Right kidney (tissue), 1 donor: ENCODE data around the gene ISG15.
"Not testable (repeated sequence)": the region's sequence is repeated elsewhere in the genome, so short reads cannot be mapped to it uniquely, and the experiment has no call there.

Experiments
- DNase-seq: peaks from one replicate; pipeline ENCODE4 v3.0.0-alpha.2; 2016

The ISG15 gene

DNA sequence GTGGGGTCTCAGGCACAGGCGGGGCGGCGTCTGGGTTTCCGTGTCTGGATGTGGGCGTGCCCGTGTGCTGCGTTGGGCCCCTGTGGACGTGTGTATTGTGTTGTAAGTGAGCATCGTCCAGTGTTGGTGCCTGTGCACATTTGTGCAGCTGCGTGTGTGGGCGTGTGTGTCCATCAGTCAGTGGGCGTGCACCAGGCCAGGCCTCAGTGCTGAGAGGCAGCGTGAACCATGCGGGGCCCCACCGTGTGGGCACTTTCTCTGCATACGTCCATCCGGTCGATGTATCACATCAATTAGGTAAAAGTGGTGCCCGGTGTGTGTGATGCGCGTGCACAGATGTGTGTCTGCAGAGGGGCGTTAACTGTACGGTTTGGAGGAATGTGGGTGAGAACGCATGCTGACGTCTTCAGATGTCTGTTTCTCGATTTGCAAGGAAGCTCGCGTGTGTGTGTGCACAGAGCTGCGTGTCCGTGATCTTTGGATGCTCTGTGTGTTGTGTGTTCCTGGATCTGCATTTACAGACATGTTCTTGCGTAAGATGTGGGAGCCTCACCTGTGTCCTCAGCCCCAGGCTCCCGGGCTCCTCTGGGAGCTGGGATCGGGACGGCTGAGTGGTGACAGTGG, 31.3 kb downstream of the ISG15 start:
- DNase-seq = no peak

DNA sequence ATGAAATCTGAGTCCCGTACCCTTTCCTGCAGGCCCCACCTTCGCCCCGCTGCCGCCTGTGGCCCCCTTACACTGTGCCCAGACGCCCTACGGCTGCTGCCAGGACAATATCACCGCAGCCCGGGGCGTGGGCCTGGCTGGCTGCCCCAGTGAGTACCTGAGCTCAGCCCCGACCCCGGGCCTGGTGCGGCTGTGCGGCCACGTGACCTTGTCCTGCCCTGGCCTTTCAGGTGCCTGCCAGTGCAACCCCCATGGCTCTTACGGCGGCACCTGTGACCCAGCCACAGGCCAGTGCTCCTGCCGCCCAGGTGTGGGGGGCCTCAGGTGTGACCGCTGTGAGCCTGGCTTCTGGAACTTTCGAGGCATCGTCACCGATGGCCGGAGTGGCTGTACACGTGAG, 31.8 kb downstream of the ISG15 start:
- DNase-seq = no peak

DNA sequence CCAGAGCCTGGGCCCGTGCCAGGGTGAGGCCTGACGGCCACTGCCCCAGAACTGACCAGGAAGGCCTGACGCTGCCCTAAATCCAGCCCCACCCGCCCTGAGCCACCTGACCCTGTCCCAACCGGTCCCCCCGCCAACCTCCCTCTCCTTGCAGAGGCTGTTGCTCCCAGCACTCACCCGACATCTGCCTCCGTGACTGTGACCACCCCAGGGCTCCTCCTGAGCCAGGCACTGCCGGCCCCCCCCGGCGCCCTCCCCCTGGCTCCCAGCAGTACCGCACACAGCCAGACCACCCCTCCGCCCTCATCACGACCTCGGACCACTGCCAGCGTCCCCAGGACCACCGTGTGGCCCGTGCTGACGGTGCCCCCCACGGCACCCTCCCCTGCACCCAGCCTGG, 32.9 kb downstream of the ISG15 start:
- no peak for DNase-seq

DNA sequence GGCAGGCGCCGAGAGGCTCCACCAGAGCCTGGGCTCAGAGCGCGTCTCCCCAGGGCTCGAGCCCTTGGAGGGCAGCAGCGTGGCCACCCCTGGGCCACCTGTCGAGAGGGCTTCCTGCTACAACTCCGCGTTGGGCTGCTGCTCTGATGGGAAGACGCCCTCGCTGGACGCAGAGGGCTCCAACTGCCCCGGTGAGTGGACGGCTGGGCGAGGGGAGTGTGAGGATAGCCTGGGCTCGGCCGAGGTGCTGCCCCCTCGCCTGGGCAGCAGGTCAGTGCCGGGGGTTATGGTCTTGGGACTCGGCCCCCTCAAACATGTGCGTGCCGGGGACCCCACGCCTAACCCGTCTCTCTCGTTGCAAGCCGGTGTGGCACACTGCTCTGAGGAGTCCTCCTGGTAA, 33.5 kb downstream of the ISG15 start:
- no peak for DNase-seq

DNA sequence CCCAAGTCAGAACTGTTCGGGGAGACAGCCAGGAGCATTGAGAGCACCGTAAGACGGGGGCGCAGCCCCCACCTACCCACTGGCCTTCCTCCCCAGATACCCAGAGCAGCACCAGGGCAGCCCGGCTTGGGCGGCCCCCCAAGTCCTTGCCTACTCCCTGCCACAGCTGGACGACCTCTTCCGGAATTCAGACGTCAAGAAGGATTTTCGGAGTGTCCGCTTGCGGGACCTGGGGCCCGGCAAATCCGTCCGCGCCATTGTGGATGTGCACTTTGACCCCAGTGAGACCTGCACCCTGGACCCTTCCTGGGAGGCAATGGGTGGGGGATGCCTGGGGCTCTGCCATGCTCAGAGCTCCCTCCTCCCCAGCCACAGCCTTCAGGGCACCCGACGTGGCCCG, 34.1 kb downstream of the ISG15 start:
- no peak for DNase-seq

DNA sequence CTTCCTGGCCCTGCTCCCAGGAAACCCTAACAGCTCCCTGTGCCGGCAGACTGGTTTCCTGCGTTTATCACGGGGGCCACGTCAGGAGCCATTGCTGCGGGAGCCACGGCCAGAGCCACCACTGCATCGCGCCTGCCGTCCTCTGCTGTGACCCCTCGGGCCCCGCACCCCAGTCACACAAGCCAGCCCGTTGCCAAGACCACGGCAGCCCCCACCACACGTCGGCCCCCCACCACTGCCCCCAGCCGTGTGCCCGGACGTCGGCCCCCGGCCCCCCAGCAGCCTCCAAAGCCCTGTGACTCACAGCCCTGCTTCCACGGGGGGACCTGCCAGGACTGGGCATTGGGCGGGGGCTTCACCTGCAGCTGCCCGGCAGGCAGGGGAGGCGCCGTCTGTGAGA, 34.7 kb downstream of the ISG15 start:
- no peak for DNase-seq

DNA sequence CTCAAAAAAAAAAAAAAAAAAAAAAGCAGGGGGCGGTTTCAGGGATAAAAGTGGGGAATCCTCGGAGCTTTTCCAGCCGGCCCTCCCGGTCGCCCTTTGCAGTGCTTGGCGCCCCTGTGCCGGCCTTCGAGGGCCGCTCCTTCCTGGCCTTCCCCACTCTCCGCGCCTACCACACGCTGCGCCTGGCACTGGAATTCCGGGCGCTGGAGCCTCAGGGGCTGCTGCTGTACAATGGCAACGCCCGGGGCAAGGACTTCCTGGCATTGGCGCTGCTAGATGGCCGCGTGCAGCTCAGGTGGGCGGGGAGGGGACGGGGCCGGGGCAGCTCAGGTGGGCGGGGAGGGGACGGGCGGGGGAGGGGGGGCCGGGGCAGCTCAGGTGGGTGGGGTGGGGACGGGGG, 35.5 kb downstream of the ISG15 start:
- DNase-seq = no peak

DNA sequence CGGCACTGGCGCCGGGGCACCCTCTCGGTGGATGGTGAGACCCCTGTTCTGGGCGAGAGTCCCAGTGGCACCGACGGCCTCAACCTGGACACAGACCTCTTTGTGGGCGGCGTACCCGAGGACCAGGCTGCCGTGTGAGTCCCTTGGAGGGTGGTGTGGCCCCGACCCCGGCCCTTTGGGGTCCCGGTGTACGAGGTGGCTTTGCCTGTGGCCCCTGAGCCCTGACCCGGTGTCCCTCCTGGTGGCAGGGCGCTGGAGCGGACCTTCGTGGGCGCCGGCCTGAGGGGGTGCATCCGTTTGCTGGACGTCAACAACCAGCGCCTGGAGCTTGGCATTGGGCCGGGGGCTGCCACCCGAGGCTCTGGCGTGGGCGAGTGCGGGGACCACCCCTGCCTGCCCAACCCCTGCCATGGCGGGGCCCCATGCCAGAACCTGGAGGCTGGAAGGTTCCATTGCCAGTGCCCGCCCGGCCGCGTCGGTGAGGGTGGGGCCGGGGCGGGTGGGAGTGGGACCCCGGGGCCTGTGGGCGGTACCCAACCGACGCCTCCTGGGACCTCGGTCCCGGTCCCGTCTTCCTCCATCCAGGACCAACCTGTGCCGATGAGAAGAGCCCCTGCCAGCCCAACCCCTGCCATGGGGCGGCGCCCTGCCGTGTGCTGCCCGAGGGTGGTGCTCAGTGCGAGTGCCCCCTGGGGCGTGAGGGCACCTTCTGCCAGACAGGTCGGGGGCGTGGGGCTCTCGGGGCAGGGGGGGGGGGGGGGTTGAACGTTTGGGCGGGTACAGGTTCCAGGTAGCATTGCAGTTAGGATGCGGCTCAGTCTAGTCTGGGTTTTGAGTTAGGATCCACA, 36.2 kb downstream of the ISG15 start:
- DNase-seq = no peak

DNA sequence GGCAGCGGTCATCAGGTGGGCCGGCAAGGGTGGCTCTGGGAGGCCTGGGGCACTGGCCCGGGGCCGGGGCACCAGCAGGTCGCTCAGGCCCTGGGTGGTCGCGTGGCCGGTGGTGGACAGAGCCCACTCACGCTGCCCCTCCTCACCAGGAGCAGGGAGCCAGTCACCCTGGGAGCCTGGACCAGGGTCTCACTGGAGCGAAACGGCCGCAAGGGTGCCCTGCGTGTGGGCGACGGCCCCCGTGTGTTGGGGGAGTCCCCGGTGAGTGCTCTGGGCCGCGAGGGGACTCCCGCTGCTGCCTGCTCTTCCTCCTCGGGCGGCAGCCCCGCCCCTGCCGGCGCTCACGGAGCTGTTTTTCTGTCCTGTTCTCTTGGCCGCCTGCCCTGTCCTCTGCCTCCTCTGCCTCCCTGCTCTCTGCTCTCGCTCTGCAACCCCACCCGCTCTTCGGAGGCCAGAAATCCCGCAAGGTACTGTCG, 37.3 kb downstream of the ISG15 start:
- no peak for DNase-seq

DNA sequence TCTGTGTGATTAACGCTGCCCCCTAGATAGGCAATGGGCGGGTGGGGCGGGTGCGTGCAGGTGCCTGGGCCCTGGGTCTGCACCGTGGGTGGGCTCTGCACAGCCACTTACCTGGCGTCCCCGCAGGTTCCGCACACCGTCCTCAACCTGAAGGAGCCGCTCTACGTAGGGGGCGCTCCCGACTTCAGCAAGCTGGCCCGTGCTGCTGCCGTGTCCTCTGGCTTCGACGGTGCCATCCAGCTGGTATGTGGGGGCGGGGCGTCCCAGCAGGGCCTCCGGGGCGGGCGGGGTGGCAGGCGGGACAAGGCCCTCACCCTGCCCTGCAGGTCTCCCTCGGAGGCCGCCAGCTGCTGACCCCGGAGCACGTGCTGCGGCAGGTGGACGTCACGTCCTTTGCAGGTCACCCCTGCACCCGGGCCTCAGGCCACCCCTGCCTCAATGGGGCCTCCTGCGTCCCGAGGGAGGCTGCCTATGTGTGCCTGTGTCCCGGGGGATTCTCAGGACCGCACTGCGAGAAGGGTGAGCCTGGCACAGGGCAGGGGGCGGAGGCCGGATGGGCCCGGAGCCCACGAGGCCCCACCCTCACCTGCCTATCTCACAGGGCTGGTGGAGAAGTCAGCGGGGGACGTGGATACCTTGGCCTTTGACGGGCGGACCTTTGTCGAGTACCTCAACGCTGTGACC, 38.0 kb downstream of the ISG15 start:
- no peak for DNase-seq

DNA sequence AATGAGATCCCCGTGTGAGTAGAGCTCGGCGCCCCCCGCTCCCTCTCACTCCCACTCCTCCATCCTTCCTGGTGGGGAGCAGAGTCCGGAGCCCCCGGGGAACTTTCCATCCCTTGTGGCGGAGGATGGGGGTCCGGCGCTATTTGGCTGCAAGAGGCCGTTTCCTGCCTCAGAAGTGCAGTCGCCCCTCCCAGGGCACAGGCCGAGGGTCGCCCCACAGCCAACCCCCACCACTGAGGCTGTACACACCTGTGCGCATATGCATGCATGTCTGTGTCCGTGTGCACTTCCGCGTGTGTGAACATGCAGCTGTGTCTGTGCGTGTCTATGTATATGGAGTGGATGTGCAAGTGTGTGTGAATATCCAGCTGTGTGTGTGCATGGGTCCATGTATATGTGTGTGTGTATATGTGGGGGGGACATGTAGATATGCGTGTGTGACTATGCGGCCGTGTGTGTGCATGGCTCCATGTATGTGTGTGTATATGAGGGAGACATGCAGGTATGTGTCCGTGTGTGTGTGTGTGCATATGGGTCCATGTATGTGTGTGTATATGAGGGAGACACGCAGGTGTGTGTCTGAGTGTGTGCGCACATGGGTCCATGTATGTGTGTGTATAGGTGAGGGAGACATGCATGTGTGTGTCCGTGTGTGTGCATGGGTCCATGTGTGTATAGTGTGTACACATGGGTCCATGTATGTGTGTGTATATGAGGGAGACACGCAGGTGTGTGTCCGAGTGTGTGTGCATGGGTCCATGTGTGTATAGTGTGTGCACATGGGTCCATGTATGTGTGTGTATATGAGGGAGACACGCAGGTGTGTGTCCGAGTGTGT, 38.9 kb downstream of the ISG15 start:
- no peak for DNase-seq

DNA sequence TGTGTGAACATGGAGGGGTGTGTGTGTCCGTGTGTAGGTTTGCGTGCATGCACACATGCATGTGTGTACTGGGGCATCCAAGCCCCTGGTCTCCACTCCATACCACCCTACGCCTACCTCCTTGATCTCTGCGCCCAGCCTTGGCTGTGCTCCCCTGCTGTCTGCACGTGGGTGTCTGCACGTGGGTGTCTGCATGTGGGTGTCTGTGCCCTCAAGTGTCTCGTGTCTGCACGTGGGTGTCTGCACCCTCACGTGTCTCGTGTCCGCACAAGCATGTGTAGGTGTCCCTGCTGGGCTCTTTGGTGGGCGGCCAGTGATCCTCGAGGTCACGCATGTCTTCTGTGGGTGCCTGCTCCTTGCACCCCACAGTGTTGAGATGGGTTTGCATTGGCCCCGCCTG, 39.7 kb downstream of the ISG15 start:
- DNase-seq = no peak

DNA sequence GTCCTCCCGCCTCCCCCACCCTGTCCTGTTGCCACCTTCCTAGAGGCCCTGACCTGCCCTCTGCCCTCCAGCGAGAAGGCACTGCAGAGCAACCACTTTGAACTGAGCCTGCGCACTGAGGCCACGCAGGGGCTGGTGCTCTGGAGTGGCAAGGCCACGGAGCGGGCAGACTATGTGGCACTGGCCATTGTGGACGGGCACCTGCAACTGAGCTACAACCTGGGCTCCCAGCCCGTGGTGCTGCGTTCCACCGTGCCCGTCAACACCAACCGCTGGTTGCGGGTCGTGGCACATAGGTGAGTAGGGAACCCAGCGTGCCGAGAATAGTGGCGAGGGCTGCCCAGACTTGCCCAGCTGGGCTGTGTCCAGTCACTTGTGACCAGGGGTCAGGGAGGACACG, 40.4 kb downstream of the ISG15 start:
- DNase-seq = no peak

DNA sequence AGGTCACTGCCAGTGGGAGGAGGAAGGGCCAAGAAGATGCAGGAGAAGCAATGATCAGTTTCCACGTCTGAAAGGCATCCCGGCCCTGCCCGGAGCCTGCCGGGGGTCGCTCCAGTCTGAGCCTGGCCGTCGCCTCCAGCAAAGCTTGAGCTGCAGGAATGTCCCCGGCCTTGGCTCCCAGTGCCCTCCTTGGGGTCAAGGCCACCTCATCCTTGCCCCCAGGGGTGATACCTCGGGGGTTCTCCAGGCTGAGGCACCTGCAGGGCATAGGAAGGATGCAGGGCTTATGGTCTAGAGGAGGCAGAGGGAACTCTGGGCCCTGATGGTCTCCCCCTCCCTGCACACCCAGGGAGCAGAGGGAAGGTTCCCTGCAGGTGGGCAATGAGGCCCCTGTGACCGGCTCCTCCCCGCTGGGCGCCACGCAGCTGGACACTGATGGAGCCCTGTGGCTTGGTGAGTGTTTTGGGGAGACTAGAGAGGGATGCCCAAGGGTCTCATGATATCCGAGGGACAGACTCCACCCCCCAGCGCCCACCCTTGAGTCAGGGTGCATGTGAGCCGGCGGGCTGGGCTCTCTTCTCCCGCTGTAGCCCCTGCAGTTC, 40.9 kb downstream of the ISG15 start:
- no peak for DNase-seq

DNA sequence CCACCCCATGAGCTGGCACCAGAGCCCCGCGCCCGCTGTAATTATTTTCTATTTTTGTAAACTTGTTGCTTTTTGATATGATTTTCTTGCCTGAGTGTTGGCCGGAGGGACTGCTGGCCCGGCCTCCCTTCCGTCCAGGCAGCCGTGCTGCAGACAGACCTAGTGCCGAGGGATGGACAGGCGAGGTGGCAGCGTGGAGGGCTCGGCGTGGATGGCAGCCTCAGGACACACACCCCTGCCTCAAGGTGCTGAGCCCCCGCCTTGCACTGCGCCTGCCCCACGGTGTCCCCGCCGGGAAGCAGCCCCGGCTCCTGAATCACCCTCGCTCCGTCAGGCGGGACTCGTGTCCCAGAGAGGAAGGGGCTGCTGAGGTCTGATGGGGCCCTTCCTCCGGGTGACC, 41.7 kb downstream of the ISG15 start:
- no peak for DNase-seq

DNA sequence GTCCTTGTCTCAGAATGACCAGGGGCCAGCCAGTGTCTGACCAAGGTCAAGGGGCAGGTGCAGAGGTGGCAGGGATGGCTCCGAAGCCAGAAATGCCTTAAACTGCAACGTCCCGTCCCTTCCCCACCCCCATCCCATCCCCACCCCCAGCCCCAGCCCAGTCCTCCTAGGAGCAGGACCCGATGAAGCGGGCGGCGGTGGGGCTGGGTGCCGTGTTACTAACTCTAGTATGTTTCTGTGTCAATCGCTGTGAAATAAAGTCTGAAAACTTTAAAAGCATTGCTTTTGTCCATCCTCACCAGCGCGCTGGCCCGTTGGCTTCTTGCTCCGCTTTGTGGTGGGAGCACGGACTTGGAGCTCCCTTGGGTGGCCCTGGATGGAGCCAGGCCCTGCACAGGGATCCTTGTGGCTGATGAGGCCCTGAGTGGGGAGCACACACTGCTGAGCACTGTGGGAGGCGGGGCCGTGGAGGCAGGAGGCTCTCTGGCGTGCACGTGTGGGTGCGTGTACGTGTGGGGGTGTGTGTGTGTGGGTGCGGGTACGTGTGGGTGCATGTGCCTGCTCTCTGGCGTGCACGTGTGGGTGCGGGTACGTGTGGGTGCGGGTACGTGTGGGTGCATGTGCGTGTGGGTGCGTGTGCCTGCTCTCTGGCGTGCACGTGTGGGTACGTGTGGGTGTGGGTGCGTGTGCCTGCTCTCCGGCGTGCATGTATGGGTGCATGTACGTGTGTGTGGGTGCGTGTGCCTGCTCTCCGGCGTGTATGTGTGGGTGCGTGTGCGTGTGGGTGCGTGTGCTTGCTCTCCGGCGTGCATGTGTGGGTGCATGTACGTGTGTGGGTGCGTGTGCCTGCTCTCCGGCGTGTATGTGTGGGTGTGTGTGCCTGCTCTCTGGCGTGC, 42.8 kb downstream of the ISG15 start:
- no peak for DNase-seq

DNA sequence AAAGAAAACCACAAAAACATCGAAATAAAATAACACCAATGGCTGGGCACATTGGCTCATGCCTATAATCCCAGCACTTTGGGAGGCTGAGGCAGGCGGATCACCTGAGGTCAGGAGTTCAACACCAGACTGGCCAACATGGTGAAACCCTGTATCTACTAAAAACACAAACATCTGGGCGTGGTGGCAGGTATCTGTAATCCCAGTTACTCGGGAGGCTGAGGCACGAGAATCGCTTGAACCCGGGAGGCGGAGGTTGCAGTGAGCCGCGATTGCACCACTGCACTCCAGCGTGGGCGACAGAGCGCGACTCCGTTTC, 44.4 kb downstream of the ISG15 start:
- DNase-seq = not testable (repeated sequence)

DNA sequence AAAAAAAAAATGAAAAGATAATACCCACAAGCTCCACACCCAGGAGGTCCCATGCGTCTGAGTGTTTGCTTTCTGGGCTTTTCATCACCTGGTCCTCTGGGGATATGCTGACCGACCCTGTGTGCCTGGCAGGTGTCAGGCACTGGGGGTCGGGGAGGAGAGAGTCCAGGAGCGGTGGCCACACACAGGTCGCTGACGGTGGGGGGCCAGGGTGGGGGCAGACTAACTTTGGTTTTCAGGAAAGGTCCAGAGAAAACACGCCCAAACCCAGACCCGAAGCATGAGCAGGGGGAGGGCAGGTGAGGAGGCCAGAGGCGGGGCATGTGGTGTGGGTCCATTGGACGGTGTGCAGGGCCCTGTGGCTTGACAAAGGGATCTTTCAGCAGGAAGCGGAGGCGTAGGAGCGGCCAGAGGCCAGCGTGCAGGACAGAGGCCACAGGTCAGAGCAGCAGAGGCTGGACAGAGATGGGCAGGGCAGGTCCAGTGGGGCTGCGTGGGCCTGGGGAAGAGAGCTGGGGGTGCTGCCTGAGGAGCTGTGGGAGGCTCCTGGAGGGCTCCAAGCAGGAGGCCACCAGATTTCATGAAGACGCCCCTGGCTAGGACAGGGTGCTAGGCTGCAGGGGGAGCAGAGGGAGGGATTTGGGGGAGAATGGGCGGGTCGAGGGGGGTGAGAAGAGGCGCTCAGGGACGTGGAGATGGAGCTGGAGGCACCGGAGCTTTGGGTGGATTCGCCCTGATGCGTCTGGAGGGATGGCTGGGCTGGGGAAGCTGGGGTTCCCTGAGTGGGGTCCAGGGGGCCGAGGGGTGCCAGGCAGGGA, 45.0 kb downstream of the ISG15 start:
- DNase-seq = no peak

DNA sequence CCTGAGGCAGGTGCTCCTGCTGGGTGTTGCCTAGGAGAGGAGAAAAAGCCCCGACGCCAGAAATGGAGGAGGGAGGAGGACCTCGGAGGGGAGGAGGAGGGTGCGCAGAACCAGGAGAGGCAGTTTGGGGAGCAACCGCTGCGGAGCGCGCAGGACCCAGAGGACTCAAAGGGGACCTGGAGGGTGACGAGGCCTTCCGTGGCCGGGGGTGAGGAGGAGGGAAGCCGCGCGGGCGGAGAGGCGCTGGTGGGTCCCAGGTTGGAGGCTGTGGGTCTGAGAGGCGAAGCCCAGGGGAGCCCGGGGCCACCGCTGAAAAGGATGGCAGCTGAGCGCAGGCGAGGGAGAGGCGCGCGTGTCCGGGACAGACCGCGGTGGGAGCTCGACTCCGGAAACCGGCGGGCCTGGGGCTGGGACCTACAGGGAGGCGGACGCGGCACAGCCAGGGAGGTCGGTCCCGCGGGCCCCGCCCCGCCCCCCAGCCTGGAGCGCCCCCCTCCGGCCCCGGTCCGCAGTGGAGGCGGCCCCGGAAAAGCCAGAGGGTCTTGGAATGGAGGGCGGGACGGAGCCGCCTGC, 45.7 kb downstream of the ISG15 start:
- DNase-seq = peak; percentile 58
